HG03378 (cell line): Measurements from ENCODE around the gene ERBB4.
"Not testable (repeated sequence)": the region's sequence is repeated elsewhere in the genome, so short reads cannot be mapped to it uniquely, and the experiment has no call there.

ENCODE experiments used
- ATAC-seq: cut with Tn5 transposase; IDR thresholded peaks from one replicate; pipeline ENCODE4 v1.9.1; 2021; ENCODE audit warnings: mild to moderate bottlenecking, moderate library complexity; ENCODE audit not compliant: unreplicated experiment

ERBB4 gene

GRCh38 chr2:211751848-211752247 is 786.8 kb downstream of the ERBB4 start:
- ATAC-seq, result no peak

GRCh38 chr2:211748339-211748738 is 790.3 kb downstream of the ERBB4 start:
- no peak for ATAC-seq

- peak; percentile 92 for ATAC-seq
These were observed 793.1 kb downstream of the ERBB4 start for GRCh38 chr2:211745295-211746097.

GRCh38 chr2:211744379-211744778 is 794.2 kb downstream of the ERBB4 start:
- no peak for ATAC-seq

- no peak for ATAC-seq
These were observed 796.6 kb downstream of the ERBB4 start for GRCh38 chr2:211741966-211742365.

- no peak for ATAC-seq
These were observed 801.3 kb downstream of the ERBB4 start for GRCh38 chr2:211737282-211737681.

GRCh38 chr2:211730215-211730614 is 808.4 kb downstream of the ERBB4 start:
- no peak for ATAC-seq

GRCh38 chr2:211729433-211729832 is 809.2 kb downstream of the ERBB4 start:
- ATAC-seq, result no peak

GRCh38 chr2:211724933-211725332 is 813.7 kb downstream of the ERBB4 start:
- ATAC-seq, result no peak

- no peak for ATAC-seq
These were observed 815.2 kb downstream of the ERBB4 start for GRCh38 chr2:211723398-211723797.

GRCh38 chr2:211722928-211723327 is 815.7 kb downstream of the ERBB4 start:
- no peak for ATAC-seq

- not testable (repeated sequence) for ATAC-seq
These were observed 816.7 kb downstream of the ERBB4 start for GRCh38 chr2:211721874-211722273.

GRCh38 chr2:211709389-211709788 is 829.2 kb downstream of the ERBB4 start:
- ATAC-seq, result no peak

- ATAC-seq, result no peak
These were observed 845.9 kb downstream of the ERBB4 start for GRCh38 chr2:211692689-211693088.

- ATAC-seq, result no peak
These were observed 847.9 kb downstream of the ERBB4 start for GRCh38 chr2:211690736-211691135.

GRCh38 chr2:211688196-211688595 is 850.4 kb downstream of the ERBB4 start:
- no peak for ATAC-seq

GRCh38 chr2:211674715-211675114 is 863.9 kb downstream of the ERBB4 start:
- no peak for ATAC-seq

- ATAC-seq, result no peak
These were observed 865.3 kb downstream of the ERBB4 start for GRCh38 chr2:211673133-211673905.

GRCh38 chr2:211671977-211672376 is 866.6 kb downstream of the ERBB4 start:
- ATAC-seq, result no peak

GRCh38 chr2:211665299-211665698 is 873.3 kb downstream of the ERBB4 start:
- ATAC-seq, result no peak

- no peak for ATAC-seq
These were observed 874.3 kb downstream of the ERBB4 start for GRCh38 chr2:211664321-211664720.

- no peak for ATAC-seq
These were observed 884.3 kb downstream of the ERBB4 start for GRCh38 chr2:211654211-211654780.
